H1 (cell line): ENCODE data around the gene CCDC9B. TPM values are rescaled to one million over a fixed set of nuclear protein-coding genes. Genes with fewer than 3 reads are reported as not detected.

Experiments
- GTF2F1 ChIP-seq: IDR thresholded peaks from 2 replicates; pipeline ENCODE4 v1.6.1; 2012; ENCODE audit warnings: low read depth, low read length, improper control_type of control experiment, borderline replicate concordance
- polyA plus RNA-seq, 7 experiments: library from polyadenylated mRNA; depleted of rRNA in 3 of 7; stranded (reverse) in 5 of 7; unstranded in 2 of 7; fragments of >200 nt in 5 of 7; fragments of 200-250 nt in 2 of 7; gene quantifications; 1 replicate in 5 of 7; 2 replicates in 1 of 7; 4 replicates in 1 of 7; pipeline versions ENCODE4 v1.2.1 to v1.2.3, GENCODE V29; 2011 to 2013; ENCODE audit warnings: missing spikeins in 2 of 7, mixed read lengths in 2 of 7
- total RNA-seq: library from RNA; stranded (reverse); fragmentation: NEBNext Ultra II Directional; extraction: Animal tissue kit (Norgen Biotek cat#: 25700); gene quantifications from 2 replicates; pipeline ENCODE4 v1.2.1, GENCODE V29; 2021

The CCDC9B gene
- total and polyA plus RNA-seq, 2 of the 8 experiments (the other 6 are each of a cell fraction or from before 2014, with no cell fraction given) = 0.45 to 0.78 TPM

- no peak for TF ChIP-seq GTF2F1
Observed at GRCh38 chr15:40303576-40303975, 37.2 kb downstream of the CCDC9B start (continued).
